Amniotic stem cell (primary cell): ENCODE data around the gene BTBD16.

ENCODE experiments used
- DNase-seq: peaks from one replicate; lab custom pipeline; 2025; lab: John Stamatoyannopoulos, UW

BTBD16 gene

DNA sequence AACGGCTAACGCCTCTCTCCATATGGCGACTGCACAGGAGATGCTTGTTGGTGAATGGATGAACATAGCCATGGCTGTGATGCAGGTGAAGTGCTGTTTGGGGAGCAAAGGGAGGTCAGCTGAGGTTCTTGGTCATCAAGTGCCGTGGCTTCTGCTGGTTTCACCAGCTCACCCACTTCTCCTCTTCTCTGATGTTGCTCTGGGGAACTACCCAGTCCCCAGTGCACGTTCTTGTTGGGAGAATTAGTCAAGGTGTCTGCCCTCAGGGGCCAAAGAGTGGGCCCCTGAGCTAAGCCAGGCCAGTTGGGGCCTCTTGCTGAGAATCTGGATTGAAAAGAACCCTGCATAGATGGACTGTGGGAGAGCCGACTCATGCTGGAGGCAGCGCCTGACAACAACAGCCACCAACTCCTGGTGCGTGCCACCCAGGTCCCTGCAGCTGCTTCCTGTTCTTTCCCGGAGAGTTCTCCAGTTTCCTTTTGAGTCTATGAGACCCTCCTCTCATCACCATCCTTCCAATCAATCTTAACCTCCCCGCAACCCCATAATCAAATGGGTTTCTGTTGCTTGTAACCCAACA lies 3.0 kb downstream of the BTBD16 start:
- no peak for DNase-seq

DNA sequence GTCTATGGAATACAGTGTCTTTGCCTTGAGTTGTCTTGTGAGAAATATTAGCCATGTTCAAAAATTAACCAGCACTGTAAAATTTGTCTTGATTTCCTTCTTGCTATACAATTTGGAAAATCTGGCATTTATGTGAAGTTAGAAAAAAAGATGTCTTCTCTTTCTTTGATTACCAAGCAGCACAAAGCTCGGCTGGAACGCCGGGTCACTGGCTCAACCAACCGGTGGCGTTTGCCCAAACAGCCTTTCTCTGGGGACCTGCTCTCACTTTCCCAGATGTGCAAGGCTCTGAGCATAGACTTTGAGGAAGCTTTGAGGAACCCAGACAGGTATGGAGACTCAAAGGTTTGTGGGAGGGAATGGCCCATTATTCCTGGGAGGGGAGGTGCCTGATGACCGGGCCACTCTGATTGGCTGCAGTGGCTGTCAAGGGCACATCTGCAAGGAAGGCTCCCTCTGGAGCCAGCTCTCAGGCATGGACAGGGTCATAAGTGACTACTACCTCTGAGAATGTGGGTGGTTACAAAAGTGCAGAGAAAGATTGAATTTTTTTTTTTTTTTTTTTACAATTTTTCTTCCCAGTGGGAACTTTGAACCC lies 5.6 kb downstream of the BTBD16 start:
- DNase-seq, result no peak

DNA sequence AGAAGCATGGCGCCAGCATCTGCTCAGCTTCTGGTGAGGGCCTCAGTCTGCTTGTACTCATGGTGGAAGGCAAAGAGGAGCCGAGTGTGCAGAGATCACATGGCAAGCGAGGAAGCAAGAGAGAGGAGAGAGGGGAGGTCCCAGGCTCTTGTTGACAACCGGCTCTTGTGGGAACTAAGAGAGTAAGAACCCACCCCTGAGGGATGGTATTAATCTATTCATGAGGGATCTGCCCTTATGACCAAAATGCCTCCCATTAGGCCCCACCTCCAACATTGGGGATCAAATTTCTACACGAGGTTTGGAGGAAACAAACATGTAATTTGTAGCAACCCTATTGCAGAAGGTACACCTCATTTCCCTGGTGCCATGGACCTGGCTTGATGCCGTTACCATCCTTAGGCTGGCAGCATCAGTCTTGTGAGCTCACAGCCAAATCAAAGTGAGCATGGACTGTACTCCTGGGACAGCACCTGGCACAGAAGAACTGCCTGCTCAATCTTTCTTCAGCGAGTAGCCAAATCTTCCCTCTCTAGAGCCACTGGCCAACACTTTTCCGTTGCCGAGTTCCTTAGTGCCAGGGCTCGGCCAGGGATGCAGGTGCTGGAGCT lies 6.5 kb downstream of the BTBD16 start:
- no peak for DNase-seq

DNA sequence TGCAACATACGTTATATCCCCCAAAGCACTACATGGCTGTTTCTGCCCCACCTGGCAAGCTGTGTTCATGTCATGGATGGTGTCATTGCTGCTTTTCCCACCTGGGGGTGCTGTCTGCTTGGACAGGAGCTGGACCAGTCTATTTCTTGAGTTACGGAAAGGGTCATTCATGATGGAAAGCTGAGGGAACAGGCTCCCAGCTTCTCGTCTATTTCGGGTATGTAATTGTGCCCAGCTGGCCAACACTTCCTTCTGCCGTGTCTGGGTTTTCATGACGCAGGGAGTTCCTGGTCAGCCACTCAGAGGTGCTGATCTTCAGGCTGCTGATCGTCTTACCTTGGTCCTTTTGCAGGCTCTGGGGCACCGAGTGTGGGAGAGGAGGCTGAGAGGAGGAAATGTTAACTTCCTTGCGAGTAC lies 8.6 kb downstream of the BTBD16 start:
- DNase-seq, result no peak

DNA sequence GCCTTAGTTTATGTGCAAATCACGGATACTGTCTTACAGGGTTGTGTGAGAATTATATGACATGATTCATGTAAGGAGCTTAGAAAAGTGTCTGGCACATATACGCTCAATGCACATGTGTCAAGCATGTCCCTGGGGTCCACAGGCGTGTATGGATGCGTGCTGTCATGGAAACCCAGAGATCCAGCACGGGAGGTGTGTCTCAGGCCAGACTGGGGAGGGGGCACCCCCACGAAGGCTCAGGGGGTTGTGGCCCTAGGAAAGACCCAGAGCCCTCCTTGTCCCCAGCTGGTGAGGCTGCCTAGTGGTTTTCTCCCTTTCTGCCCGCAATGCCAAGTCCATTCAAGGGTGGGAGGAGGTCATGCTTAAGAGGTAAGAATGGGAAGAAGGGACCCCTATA lies 9.1 kb downstream of the BTBD16 start:
- no peak for DNase-seq

DNA sequence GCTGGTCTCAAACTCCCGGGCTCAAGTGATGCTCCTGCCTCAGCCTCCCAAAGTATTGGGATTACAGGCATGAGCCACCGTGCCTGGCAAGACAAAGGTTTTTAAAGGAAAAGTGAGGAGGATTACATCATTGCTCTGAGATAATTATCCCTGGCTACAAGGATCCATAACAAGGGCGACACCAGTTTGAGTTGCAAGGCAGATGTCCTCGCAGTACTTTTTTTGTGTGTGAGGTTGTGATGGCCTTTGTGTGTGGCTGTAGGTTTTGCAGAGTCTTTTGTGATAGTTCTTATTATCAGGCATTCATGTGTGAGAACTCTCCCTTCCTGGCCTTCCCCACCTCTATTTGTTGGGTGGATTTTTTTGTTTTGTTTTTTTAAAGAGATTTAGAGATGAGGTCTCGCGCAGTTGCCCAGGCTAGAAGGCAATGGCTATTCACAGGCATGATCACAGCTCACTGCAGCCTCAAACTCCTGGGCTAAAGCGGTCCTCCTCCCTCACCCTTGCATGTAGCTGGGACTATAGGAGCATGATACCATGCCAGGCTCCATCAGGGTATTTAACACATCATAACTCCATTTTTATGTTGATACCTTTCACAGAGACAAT lies 10.0 kb downstream of the BTBD16 start:
- no peak for DNase-seq

DNA sequence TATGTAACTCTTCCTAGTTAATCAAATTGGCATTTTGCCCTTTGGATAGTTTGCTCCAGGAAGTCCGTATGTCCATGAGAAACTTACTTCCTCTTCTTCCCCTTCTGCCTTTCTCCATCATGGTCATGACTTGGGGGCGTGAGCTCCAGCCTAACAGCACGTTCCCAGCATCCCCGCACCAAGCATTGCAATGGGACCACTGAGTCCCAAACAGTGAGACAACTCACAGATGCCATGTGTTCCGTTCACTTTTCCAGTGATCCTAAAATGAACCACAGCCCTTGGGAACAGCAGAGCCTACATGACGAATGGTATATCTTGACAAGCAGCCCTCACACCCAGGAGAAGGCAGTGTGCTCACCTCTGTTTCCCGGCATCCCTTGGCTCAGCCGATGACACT lies 10.7 kb downstream of the BTBD16 start:
- no peak for DNase-seq

DNA sequence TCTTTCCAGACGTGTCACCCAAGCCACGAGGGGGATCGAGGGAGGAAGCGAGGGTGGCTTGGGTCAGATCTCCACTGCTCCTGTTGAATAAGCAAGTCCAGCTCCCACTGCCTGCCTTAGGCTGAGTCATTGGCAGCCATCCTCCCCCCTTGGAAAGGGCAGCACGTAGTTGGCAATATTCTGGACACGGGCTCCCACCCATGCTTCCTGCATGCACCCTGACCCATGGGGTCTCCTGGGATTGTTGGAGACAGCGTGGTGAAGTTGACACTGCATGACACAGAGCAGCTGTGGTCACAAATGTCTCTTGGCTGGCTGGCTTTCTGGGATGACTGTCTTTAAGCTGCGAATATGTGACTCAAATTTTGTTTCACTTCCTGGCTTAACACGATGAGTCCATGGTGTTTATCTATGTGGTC lies 11.2 kb downstream of the BTBD16 start:
- DNase-seq, result no peak

DNA sequence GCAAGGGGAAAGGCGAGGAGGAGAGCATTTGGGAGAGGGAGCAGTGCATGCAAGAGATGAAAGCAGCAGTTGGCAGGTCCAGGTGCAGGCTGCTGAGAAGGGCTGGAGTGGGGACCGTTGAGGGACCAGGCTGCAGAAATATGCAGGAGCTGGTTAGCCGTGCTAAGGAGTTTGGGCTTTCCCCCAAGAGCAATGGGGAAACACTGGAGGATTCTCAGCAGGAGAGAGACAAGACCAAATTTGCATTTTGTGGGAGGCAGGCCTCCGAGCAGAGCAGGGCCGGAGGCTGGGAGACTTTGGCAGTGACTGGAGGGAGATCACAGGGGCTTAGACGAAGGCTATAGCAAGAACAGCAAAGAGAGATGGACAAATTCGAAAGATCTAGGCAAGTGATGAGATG lies 11.8 kb downstream of the BTBD16 start:
- DNase-seq, result no peak

DNA sequence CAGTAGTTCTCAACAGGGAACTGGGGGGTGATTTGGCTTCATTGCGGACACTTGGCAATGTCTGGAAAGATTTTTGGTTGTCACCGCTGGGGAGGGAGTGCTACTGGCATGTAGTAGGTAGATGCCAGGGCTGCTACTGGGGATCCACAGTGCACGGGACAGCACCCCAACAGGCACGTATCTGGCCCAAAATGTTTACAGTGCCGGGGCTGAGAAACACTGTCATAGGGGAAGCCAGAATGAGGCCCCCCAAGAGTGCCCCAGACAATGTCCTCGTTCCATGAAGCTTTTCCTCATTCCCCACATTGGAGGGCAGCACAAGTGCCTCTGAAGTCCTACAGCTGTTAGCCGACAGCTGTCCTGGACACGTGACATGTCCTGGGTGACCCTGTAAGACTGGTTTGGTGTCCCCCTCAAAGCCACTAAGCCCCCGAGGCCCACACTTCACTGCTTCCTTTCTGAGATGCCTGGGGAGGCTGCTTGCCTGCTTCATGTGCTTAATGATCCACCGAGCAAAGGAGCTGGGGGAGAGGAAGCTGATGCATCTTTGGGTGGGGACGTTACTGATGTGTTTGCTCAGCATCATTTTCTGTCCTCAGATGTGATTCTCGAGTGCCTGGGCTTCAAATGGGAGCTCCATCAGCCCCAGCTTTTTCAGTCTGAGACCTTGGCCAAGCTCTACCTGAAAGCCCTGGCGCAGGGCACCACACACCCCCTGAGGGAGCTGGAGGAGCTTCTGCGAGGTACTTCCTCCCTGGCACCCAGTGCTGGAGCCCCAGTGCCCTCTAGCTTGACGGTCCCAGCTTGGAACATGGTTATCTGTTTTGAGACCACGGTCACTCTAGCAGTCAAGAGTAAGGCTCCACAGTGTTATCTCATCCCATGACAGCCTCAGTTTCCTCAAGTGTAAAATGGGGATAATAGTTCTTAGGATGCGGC lies 14.7 kb downstream of the BTBD16 start:
- DNase-seq, result no peak

DNA sequence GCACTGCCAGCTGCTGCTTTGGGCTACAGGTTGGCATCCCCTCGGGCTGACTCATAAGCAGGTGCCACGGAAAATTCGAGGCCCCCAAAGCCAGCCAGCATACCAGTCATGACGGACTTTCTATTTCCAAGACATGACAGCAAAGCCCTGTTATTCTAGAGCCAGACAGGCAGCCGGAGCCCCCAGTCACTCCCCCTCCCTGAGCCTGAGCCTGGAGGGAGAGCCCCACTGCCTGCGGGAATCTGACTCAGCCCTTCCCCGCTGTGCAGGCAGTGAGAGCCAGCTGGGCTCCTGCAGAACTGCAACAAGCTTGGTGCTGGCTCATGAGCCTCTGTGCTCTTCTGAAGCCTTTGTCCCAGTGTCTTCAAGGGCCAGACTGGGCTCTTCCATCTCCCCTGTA lies 15.8 kb downstream of the BTBD16 start:
- no peak for DNase-seq

DNA sequence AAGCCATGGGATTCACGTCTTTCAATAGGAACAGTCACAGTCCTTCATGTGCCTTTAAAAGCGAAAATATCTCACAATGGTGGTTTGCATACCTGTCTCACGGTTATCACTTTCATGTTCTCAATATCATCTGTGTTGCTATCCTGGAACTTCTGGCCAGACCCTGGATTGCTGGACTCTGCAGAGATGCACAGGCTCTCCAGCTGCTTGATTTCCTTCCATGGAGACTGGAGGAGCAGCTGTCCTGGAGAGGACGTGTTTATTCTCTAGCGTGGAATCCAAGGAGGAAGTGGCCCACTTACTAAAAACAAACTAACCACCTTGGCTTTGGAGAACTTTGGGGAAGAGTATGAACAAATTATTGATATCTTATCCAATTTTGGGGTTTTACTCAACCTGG lies 16.5 kb downstream of the BTBD16 start:
- no peak for DNase-seq

DNA sequence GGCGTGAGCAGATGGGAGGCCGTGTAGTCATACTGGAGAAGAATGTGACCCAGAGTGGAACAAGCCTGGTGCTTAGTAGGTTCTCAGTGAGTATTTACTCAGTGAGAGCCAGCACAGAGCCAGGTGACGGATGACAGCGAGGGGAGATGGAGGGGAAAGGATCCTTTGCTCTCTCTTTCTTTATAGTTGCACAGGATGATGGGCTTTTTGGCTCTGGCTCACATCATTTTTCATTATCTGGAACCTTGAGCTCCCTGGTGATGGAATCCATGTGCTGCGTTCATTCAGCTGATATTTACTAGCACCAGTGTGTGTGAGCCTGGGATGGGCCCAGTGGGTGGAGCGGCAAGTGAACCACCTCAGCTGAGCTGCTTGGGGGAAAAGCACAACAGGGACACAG lies 17.2 kb downstream of the BTBD16 start:
- no peak for DNase-seq

DNA sequence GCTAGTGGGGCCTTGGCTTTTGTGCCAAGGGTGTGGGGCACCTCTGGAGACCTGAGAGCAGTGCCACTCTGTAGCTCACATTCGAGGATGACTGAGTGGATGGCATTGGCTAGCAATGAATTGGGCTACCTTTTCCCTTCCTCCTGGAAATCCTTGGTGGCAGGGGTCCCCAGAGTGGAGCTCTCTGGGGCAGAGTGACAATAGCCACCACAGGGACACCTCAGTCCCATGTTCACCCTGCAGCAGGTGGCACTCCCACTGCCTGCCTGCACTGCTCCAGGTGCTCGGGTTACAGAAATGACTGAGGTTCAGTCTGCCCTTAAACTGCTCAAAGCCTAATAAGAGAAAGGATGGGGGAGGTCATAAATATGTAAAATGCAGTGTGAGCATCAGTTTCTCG lies 17.8 kb downstream of the BTBD16 start:
- no peak for DNase-seq

DNA sequence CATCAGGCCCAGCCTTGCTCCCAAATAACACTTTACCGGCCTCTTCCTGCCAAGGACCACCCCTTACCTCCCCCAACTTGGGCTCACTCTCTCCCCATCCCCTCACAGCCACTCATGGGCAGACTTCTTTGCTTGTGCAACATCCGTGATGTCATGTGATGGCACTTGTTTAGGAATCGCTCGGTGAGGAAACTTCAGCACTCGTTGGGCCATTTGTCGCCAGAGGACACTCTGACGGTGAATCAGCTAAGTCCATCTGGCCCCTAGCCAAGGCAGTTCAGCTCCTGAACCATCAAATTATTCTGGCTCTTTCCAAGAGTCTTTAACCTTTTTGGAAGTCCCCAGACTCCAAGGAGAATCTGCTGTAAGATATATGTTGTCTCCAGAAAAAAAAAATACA lies 19.2 kb downstream of the BTBD16 start:
- DNase-seq, result no peak

DNA sequence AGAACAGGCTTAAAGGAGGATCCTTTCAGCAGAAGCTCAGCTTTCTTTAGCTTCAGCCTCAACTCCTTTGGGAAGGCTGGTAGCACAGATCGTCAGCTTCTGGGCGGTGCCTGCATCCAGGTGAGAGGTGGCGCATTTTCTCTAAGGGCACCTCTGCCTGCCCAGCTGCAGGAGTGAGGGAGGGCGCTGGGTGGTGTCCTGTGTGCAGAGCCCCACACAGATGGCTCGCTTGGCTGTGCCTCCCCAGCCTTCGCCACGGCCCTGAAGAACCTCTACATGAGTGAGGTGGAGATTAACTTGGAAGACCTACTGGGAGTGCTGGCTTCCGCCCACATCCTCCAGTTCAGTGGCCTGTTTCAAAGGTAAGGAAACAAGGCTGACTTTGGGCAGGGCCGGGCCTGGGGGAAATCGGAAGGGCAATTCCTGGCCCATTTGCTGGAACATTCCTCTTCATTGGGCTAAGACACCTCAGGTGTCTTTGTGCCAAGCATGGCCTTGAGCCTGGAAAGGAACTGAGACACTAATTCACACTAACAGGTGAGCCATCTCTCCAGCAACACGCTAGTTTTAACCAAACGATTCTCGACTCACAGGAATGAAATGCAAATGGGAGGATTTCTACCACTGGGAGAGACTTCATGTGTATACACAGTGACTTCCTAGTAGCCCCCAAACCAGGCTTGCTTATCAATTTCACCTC lies 19.9 kb downstream of the BTBD16 start:
- no peak for DNase-seq

DNA sequence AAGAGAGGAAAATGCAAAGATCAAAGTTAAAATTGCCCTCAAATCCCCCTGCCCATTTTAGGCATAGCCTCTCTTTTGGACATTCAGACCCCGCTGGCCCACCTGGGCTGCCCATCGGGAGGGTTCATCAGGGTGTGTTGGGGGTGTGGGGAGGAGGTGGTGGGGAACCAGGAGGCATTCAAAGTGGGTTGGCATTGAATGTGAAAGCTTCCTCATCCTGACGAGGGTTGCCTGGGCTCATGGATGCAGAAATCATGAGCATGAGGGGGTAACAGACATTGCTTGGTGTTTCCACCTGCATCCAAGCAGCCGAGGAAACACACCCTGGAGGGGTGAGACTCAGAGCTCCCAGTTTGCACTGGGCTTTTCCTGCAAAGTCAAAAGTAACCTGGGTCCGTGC lies 20.6 kb downstream of the BTBD16 start:
- no peak for DNase-seq

DNA sequence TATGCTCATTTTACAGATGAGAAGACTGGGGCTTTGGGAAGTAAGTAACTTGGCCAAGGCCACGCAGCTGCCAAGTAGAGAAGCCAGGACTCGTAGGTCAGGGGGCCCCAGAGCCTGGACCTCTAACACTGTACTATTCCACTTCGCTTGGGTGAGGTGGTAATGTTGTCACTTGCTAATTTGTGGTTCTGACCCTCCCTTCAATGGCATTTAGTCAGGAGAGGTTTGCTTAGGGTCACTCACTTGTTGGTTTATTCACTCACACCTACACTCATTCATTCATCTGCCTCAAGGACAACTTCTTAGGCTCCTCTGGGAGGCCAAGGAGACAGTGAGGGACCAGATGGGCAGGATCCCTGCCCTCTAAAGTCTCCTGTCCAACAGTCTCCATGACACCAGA lies 21.3 kb downstream of the BTBD16 start:
- no peak for DNase-seq

DNA sequence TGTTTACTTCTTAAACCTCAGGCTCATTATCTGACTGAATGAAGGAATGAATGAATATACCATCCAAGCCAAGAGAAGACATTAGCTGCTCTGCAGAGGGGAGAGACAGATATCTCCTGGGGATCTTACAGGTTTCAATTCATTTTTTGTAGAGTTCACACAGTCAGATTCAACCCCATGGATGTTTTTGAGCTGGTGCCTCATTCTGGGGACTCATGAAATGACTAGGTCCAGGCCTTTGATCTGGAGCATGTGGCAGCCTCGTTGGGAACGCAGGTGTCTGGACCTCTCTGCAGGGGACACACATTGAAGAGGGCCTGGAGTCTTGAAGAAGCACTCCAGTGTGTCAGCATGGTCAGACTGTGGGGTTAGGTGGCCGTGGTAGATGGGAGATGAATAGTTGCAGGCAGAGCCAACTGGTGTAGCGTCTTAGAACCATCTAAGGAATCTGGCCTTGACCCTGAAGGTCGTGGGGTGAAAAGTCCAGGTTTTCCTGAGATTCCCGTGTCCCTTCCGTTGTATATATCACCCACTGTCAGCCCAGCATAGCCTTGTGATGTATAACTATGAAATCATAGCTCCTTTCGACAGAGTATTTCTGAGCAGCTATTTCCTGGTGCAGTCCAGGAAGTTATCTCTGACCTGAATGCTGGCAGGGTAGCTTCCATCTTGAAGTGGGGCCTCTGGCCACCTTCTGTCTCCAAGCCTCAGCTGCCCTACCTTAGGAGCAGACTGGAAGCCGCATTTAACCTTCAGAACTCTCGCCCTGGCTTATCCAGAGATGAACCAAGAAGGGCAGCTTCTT lies 22.3 kb downstream of the BTBD16 start:
- DNase-seq, result no peak

DNA sequence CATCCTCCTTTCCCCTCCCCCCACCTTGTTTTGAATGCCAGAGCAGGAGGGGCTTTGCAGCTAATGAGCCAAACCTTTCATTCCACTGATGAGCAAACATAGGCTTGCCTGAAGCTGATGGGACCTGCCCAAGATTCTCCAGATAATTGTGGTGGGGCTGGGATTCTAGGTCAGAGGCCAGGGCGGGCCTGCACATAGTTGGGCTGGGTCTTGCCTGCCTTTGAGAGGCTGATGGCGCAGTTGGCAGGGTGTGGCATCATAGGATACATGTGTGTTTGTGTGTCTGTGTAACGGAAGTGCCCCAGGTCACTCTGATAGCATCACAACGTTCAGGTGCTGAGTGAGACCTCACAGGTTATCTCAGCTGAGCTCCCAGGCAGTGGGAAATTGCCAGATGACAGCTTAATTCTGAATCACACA lies 22.9 kb downstream of the BTBD16 start:
- DNase-seq, result no peak
